ENCODE measurements around the gene NCOA7. TPM values are rescaled to one million over a fixed set of nuclear protein-coding genes. Genes with fewer than 3 reads are reported as not detected.

Gene NCOA7
- total and polyA plus RNA-seq, 9 of the 15 experiments (the other 6 are each of a cell fraction or from before 2014, with no cell fraction given), result 5.8 to 14.6 (median 9.3) TPM

DNA sequence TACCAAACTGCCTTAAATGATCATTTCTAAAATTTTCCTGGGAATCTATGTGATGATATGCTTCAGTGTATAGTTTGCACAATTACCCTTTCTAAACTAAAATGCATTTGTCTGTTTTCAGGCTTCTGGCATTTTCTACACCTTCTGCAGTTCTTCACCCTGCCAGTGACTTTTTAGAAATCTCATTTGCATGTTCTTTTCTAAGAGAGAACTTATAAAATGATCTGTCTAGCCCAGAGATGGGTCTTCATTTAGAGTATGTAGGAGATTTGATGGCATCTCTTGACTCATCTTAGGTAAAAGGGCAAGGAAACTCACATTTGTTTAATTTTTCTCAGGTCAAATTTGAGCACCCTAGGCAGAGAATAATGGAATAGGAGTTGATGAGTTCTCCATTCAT lies 17.8 kb downstream of the NCOA7 start:
- H4K20me1 ChIP-seq (replicated peaks; ENCODE audit: control insufficient read depth, insufficient read depth, low read length), result no peaks in the 10 kb centered on the region
- in situ Hi-C loops (cut with MboI) (no loop called here), intact Hi-C loops (cut with micrococcal nuclease) (no loop called here)
- H3K9me1 ChIP-seq (ENCODE audit: control insufficient read depth, insufficient read depth, low read length), result peaks cover 8% of the 10 kb centered on the region
- H3K4me2 ChIP-seq (ENCODE audit: insufficient read depth, low read length), result no peak overlapping the region
- H3K27ac ChIP-seq (ENCODE audit: extremely low read depth, low read depth, low read length), result no peak overlapping the region
- no peak overlapping the region for H2AFZ ChIP-seq (ENCODE audit: low read depth, low read length)
- H3K36me3 ChIP-seq (ENCODE audit: control insufficient read depth, insufficient read depth, low read length), result peaks cover 6% of the 10 kb centered on the region; the same call in 1 of the 3 replicates
- H3K4me3 ChIP-seq, result no peak overlapping the region
- FAIRE-seq (no peak), DNase-seq (ENCODE audit: extremely low read depth in 1 of 4, low spot score in 3 of 4) (no peak), ATAC-seq (no peak)
- ChIA-PET POLR2A (interaction anchor here (1.5 kb wide), 1 partner anchor 12 kb away, joined by 3 read pairs; no protein-coding TSS in a partner anchor), CTCF (ENCODE audit: low intra/inter-chr PET ratio) (no interaction called here)
- no peak overlapping the region for H3K9ac ChIP-seq (ENCODE audit: insufficient read depth in 1 of 2, low read depth in 2 of 2, low read length in 2 of 2)
- TF ChIP-seq ETV6 (IDR thresholded peaks at IDR 0.05; ENCODE audit: borderline replicate concordance in 1 of 2, low read depth in 2 of 2, low read length in 1 of 2) (no peak), ETV6 (CRISPR knock-in tag; IDR thresholded peaks at IDR 0.05; ENCODE audit: borderline replicate concordance) (no peak), SUPT5H (IDR thresholded peaks at IDR 0.05) (no peak), DDX20 (tag; IDR thresholded peaks at IDR 0.05; ENCODE audit: low read depth) (no peak), GTF2A2 (tag; IDR thresholded peaks at IDR 0.05) (no peak), ARHGAP35 (IDR thresholded peaks at IDR 0.05; ENCODE audit: partially characterized antibody) (no peak), ZNF384 (IDR thresholded peaks at IDR 0.05; ENCODE audit: low read depth, low read length) (no peak), NFRKB (IDR thresholded peaks at IDR 0.05; ENCODE audit: low read depth) (no peak), MAFF (IDR thresholded peaks at IDR 0.05; ENCODE audit: low read length) (no peak), SP1 (CRISPR knock-in tag; IDR thresholded peaks at IDR 0.05) (no peak), HEY1 (CRISPR knock-in tag; IDR thresholded peaks at IDR 0.05; ENCODE audit: borderline replicate concordance) (no peak), MYNN (IDR thresholded peaks at IDR 0.05) (no peak), MYNN (CRISPR knock-in tag; IDR thresholded peaks at IDR 0.05) (no peak), CBX3 (IDR thresholded peaks at IDR 0.05; ENCODE audit: borderline replicate concordance in 1 of 2, low read length in 2 of 2) (no peak)
- TF ChIP-seq, protein P1, sequence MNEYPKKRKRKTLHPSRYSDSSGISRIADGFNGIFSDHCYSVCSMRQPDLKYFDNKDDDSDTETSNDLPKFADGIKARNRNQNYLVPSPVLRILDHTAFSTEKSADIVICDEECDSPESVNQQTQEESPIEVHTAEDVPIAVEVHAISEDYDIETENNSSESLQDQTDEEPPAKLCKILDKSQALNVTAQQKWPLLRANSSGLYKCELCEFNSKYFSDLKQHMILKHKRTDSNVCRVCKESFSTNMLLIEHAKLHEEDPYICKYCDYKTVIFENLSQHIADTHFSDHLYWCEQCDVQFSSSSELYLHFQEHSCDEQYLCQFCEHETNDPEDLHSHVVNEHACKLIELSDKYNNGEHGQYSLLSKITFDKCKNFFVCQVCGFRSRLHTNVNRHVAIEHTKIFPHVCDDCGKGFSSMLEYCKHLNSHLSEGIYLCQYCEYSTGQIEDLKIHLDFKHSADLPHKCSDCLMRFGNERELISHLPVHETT (CRISPR knock-in tag; conservative IDR thresholded peaks at IDR 0.05 in 1 of 2, IDR thresholded peaks at IDR 0.05 in 1 of 2), result no peak
- H3K27me3 ChIP-seq (ENCODE audit: control insufficient read depth in 2 of 2, insufficient read depth in 2 of 2, low read length in 2 of 2), result no peaks in the 10 kb centered on the region
- peaks cover 11% of the 10 kb centered on the region; the same call in 2 of the 3 replicates for H3K79me2 ChIP-seq (ENCODE audit: control insufficient read depth, insufficient read depth, low read length)
- H3K4me1 ChIP-seq (replicated peaks in 1 of 2; ENCODE audit: control insufficient read depth in 2 of 2, insufficient read depth in 2 of 2, low read length in 2 of 2), result peaks cover 11 to 26% of the 10 kb centered on the region in 2 experiments; a peak in 4 of 5 replicates
- H3K9me3 ChIP-seq (replicated peaks; ENCODE audit: control insufficient read depth, insufficient read depth, low read depth, low read length), result no peaks in the 10 kb centered on the region
- BruUV-seq (replicated peaks), result no TSS peak
